ENCODE results near the gene VWF. TPM values are rescaled to one million over a fixed set of nuclear protein-coding genes. Genes with fewer than 3 reads are reported as not detected.
"Not testable (repeated sequence)": the region's sequence is repeated elsewhere in the genome, so short reads cannot be mapped to it uniquely, and the experiment has no call there.

Gene VWF
- total RNA-seq, 1 donor from 2014 or later = 0.10 TPM

GRCh38 chr12:6167327-6168280, 43.1 kb upstream of the VWF start:
- Mint-ChIP-seq H3K27me3 (peaks cover 3% of the 10 kb centered on the region), H3K36me3 (ENCODE audit: insufficient read depth) (no peaks in the 10 kb centered on the region), H3K27ac (peak overlapping the region; percentile 7), H3K9me3 (ENCODE audit: low read depth) (no peaks in the 10 kb centered on the region), H3K4me1 (ENCODE audit: low read depth) (no peaks in the 10 kb centered on the region), H3K4me3 (ENCODE audit: low read depth) (no peak overlapping the region)
- TF ChIP-seq CTCF (IDR thresholded peaks at IDR 0.05; ENCODE audit: unreplicated experiment) = no peak
- no peak for DNase-seq (ENCODE audit: low spot score, unreplicated experiment)

- DNase-seq (ENCODE audit: low spot score, unreplicated experiment) = no peak
- no peak overlapping the region for H3K27ac Mint-ChIP-seq
- H3K4me1 Mint-ChIP-seq (ENCODE audit: low read depth) = no peaks in the 10 kb centered on the region
- no peaks in the 10 kb centered on the region for H3K9me3 Mint-ChIP-seq (ENCODE audit: low read depth)
- H3K27me3 Mint-ChIP-seq = peaks cover 3% of the 10 kb centered on the region
- H3K36me3 Mint-ChIP-seq (ENCODE audit: insufficient read depth) = no peaks in the 10 kb centered on the region
- H3K4me3 Mint-ChIP-seq (ENCODE audit: low read depth) = no peak overlapping the region
- no peak for TF ChIP-seq CTCF (IDR thresholded peaks at IDR 0.05; ENCODE audit: unreplicated experiment)
Measured at GRCh38 chr12:6166808-6167207, 42.3 kb upstream of the VWF start.

GRCh38 chr12:6165395-6165794, 40.9 kb upstream of the VWF start:
- no peaks in the 10 kb centered on the region for H3K9me3 Mint-ChIP-seq (ENCODE audit: low read depth)
- H3K27ac Mint-ChIP-seq = no peak overlapping the region
- no peak overlapping the region for H3K4me3 Mint-ChIP-seq (ENCODE audit: low read depth)
- no peak for TF ChIP-seq CTCF (IDR thresholded peaks at IDR 0.05; ENCODE audit: unreplicated experiment)
- peaks cover 6% of the 10 kb centered on the region for H3K27me3 Mint-ChIP-seq
- no peak for DNase-seq (ENCODE audit: low spot score, unreplicated experiment)
- H3K36me3 Mint-ChIP-seq (ENCODE audit: insufficient read depth) = no peaks in the 10 kb centered on the region
- H3K4me1 Mint-ChIP-seq (ENCODE audit: low read depth) = no peaks in the 10 kb centered on the region

GRCh38 chr12:6163416-6164060, 39.1 kb upstream of the VWF start:
- Mint-ChIP-seq H3K27me3 (peaks cover 2% of the 10 kb centered on the region), H3K9me3 (ENCODE audit: low read depth) (no peaks in the 10 kb centered on the region), H3K4me1 (ENCODE audit: low read depth) (peaks cover 4% of the 10 kb centered on the region), H3K4me3 (ENCODE audit: low read depth) (no peak overlapping the region), H3K36me3 (ENCODE audit: insufficient read depth) (no peaks in the 10 kb centered on the region), H3K27ac (no peak overlapping the region)
- TF ChIP-seq CTCF (IDR thresholded peaks at IDR 0.05; ENCODE audit: unreplicated experiment) = no peak
- no peak for DNase-seq (ENCODE audit: low spot score, unreplicated experiment)

GRCh38 chr12:6161124-6161882, 36.8 kb upstream of the VWF start:
- peaks cover 3% of the 10 kb centered on the region for H3K9me3 Mint-ChIP-seq (ENCODE audit: low read depth)
- TF ChIP-seq CTCF (IDR thresholded peaks at IDR 0.05; ENCODE audit: unreplicated experiment) = no peak
- no peak for DNase-seq (ENCODE audit: low spot score, unreplicated experiment)
- H3K4me1 Mint-ChIP-seq (ENCODE audit: low read depth) = peaks cover 13% of the 10 kb centered on the region
- no peaks in the 10 kb centered on the region for H3K36me3 Mint-ChIP-seq (ENCODE audit: insufficient read depth)
- H3K27ac Mint-ChIP-seq = no peak overlapping the region
- no peak overlapping the region for H3K4me3 Mint-ChIP-seq (ENCODE audit: low read depth)
- H3K27me3 Mint-ChIP-seq = peaks cover 2% of the 10 kb centered on the region

GRCh38 chr12:6160049-6160649, 35.7 kb upstream of the VWF start:
- H3K27me3 Mint-ChIP-seq; H3K4me3 Mint-ChIP-seq (ENCODE audit: low read depth); H3K9me3 Mint-ChIP-seq (ENCODE audit: low read depth); DNase-seq (ENCODE audit: low spot score, unreplicated experiment); H3K36me3 Mint-ChIP-seq (ENCODE audit: insufficient read depth); H3K27ac Mint-ChIP-seq: not testable (repeated sequence)
- H3K4me1 Mint-ChIP-seq (ENCODE audit: low read depth) = peaks cover 13% of the 10 kb centered on the region
